CD14-positive monocyte (primary cell): ENCODE measurements around the gene CEL. TPM values are rescaled to one million over a fixed set of nuclear protein-coding genes. Genes with fewer than 3 reads are reported as not detected.
A peak's percentile ranks its signal among the peaks of the same experiment; 100 is the strongest.

ENCODE experiments used
- DNase-seq, 3 donors: peaks; one replicate each; pipeline ENCODE4 v3.0.0-alpha.2; 2011 to 2022
- H2AFZ ChIP-seq: 2 replicates; pipeline ENCODE4 v1.6.0; 2012; ENCODE audit warnings: mild to moderate bottlenecking, low read depth, low read length, inconsistent platforms; ENCODE audit not compliant: insufficient read depth, poor library complexity, severe bottlenecking
- H3K27ac ChIP-seq, 2 donors: 1 replicate in 1 of 2; 2 replicates in 1 of 2; pipeline ENCODE4 v1.5.1; 2012 to 2013; ENCODE audit warnings: low read length in 2 of 2, control low read depth in 1 of 2, inconsistent platforms in 1 of 2, low read depth in 1 of 2, mild to moderate bottlenecking in 1 of 2
- H3K27me3 ChIP-seq, 2 donors: one replicate each; pipeline versions ENCODE4 v1.6.0 to v1.6.1; 2011 to 2013; ENCODE audit warnings: low read length in 2 of 2; ENCODE audit not compliant: control insufficient read depth in 2 of 2, insufficient read depth in 2 of 2
- H3K36me3 ChIP-seq, 2 donors: replicated peaks in 1 of 2; 1 replicate in 1 of 2; 2 replicates in 1 of 2; pipeline versions ENCODE4 v1.5.1 to v1.6.1; 2012 to 2013; ENCODE audit warnings: low read length in 2 of 2, control low read depth in 1 of 2, inconsistent platforms in 1 of 2, mild to moderate bottlenecking in 1 of 2; ENCODE audit not compliant: insufficient read depth in 2 of 2, control insufficient read depth in 1 of 2
- H3K4me1 ChIP-seq, 2 donors: 1 replicate in 1 of 2; 2 replicates in 1 of 2; pipeline versions ENCODE4 v1.5.1 to v1.6.1; 2012 to 2013; ENCODE audit warnings: low read length in 2 of 2, control low read depth in 1 of 2, inconsistent platforms in 1 of 2, mild to moderate bottlenecking in 1 of 2, moderate library complexity in 1 of 2; ENCODE audit not compliant: insufficient read depth in 2 of 2, control insufficient read depth in 1 of 2
- H3K4me2 ChIP-seq: replicated peaks from 2 replicates; pipeline ENCODE3; 2012; ENCODE audit warnings: low read length, moderate library complexity, mild to moderate bottlenecking; ENCODE audit not compliant: poor library complexity, severe bottlenecking; ENCODE audit errors: extremely low read depth
- H3K4me3 ChIP-seq, 3 experiments: fragments of 200-600 bp in 1 of 3; sonication (generic) in 1 of 3; replicated peaks in 1 of 3; 1 replicate in 2 of 3; 2 replicates in 1 of 3; pipeline ENCODE4 v1.5.1; 2011 to 2013; ENCODE audit warnings: low read length in 3 of 3, mild to moderate bottlenecking in 3 of 3, control low read depth in 2 of 3, low read depth in 2 of 3, inconsistent platforms in 1 of 3, moderate library complexity in 1 of 3
- H3K79me2 ChIP-seq: 2 replicates; pipeline ENCODE4 v1.6.0; 2012; ENCODE audit warnings: mild to moderate bottlenecking, control low read depth, inconsistent platforms, low read length, moderate library complexity; ENCODE audit not compliant: insufficient read depth
- H3K9ac ChIP-seq: 2 replicates; pipeline ENCODE4 v1.6.0; 2017; ENCODE audit warnings: low read length, mild to moderate bottlenecking; ENCODE audit not compliant: insufficient read depth, poor library complexity, severe bottlenecking
- H3K9me3 ChIP-seq, 2 donors: replicated peaks in 1 of 2; 1 replicate in 1 of 2; 2 replicates in 1 of 2; pipeline versions ENCODE4 v1.5.1 to v1.6.1; 2012 to 2013; ENCODE audit warnings: low read length in 2 of 2, control low read depth in 1 of 2; ENCODE audit not compliant: control insufficient read depth in 1 of 2, insufficient read depth in 1 of 2
- H4K20me1 ChIP-seq: 2 replicates; pipeline ENCODE4 v1.6.0; 2012; ENCODE audit warnings: mild to moderate bottlenecking, low read length, control low read depth, moderate library complexity; ENCODE audit not compliant: insufficient read depth
- H3K27ac Mint-ChIP-seq, 7 donors: one replicate each; pipeline ENCODE4 v1.8.0; 2020; ENCODE audit warnings: mild to moderate bottlenecking in 7 of 7, mixed read lengths in 7 of 7, moderate library complexity in 6 of 7, inconsistent platforms in 2 of 7
- H3K27me3 Mint-ChIP-seq, 3 donors: one replicate each; pipeline ENCODE4 v1.8.0; 2021 to 2022; ENCODE audit warnings: low read depth in 3 of 3, mild to moderate bottlenecking in 3 of 3, mixed read lengths in 3 of 3, moderate library complexity in 3 of 3, inconsistent platforms in 1 of 3
- H3K36me3 Mint-ChIP-seq, 2 donors: one replicate each; pipeline ENCODE4 v1.8.0; 2020; ENCODE audit warnings: mixed read lengths in 2 of 2, inconsistent platforms in 1 of 2, mild to moderate bottlenecking in 1 of 2
- H3K4me1 Mint-ChIP-seq: one replicate; pipeline ENCODE4 v1.8.0; 2020; ENCODE audit warnings: mild to moderate bottlenecking, mixed read lengths
- H3K4me3 Mint-ChIP-seq, 2 donors: one replicate each; pipeline ENCODE4 v1.8.0; 2020; ENCODE audit warnings: mild to moderate bottlenecking in 2 of 2, mixed read lengths in 2 of 2, moderate library complexity in 1 of 2
- H3K9me3 Mint-ChIP-seq, 7 donors: one replicate each; pipeline ENCODE4 v1.8.0; 2020 to 2022; ENCODE audit warnings: mixed read lengths in 7 of 7, mild to moderate bottlenecking in 6 of 7, moderate library complexity in 6 of 7, inconsistent platforms in 2 of 7
- CTCF ChIP-seq: fragments of 200-600 bp; IDR thresholded peaks from one replicate; pipeline ENCODE4 v1.8.0; 2022; ENCODE audit warnings: antibody characterized with exemption, mild to moderate bottlenecking
- WGBS: methylation state at CpG from one replicate; pipeline ENCODE4 v1.1.5; 2013; ENCODE audit warnings: missing lambda C conversion rate; ENCODE audit not compliant: insufficient coverage; 5-methylcytosine and 5-hydroxymethylcytosine counted together
- intact Hi-C, 2 donors: fragments of 100-400 bp; cut with micrococcal nuclease; formaldehyde crosslinking; loops; one replicate each; pipeline versions ENCODE4 v1.15.0 to v1.15.1; 2023
- polyA plus RNA-seq, 3 donors: library from polyadenylated mRNA; depleted of rRNA in 1 of 3; unstranded in 2 of 3; stranded (reverse) in 1 of 3; fragments of 300-500 nt in 2 of 3; fragments of >200 nt in 1 of 3; fragmentation: Illumina TruSeq in 2 of 3; gene quantifications; 1 replicate in 2 of 3; 2 replicates in 1 of 3; pipeline ENCODE4 v1.2.3, GENCODE V29; 2012 to 2021

CEL gene
- polyA plus RNA-seq, 3 donors = 0.24 TPM; not detected in 2

GRCh38 chr9:133103987-133104505 lies 42.3 kb downstream of the CEL start:
- Histone ChIP-seq H2AFZ (no peak overlapping the region), H3K27me3 (no peaks in the 10 kb centered on the region), H3K9me3 (no peaks in the 10 kb centered on the region), H3K4me3 (no peak overlapping the region), H3K4me2 (no peak overlapping the region), H3K9ac (no peak overlapping the region), H3K27ac (no peak overlapping the region), H3K79me2 (no peaks in the 10 kb centered on the region), H3K36me3 (peaks cover 72 to 82% of the 10 kb centered on the region in 2 donors), H4K20me1 (peaks cover 14% of the 10 kb centered on the region), H3K4me1 (no peaks in the 10 kb centered on the region)
- Mint-ChIP-seq H3K9me3 (peaks cover 0 to 4% (median 0%) of the 10 kb centered on the region in 7 donors), H3K27ac (peak overlapping the region in 5 of 7 donors; percentile 21 to 66 (median 40)), H3K4me3 (no peak overlapping the region), H3K36me3 (peaks cover 74 to 85% of the 10 kb centered on the region in 2 donors), H3K4me1 (peaks cover 2% of the 10 kb centered on the region), H3K27me3 (peaks cover 0 to 5% (median 0%) of the 10 kb centered on the region in 3 donors)
- 89% methylated on average over 7 of the region's 12 CpGs for WGBS
- DNase-seq = no peak
- TF ChIP-seq CTCF = no peak
- intact Hi-C loops = loop anchor here (1.0 kb wide), 2 partner anchors 40 to 41 kb away; no protein-coding TSS in a partner anchor

GRCh38 chr9:133104718-133105460 lies 43.1 kb downstream of the CEL start:
- 94% methylated on average over 15 of the region's 15 CpGs for WGBS
- no peak overlapping the region for H2AFZ ChIP-seq
- no peak for DNase-seq
- no peaks in the 10 kb centered on the region for H3K27me3 ChIP-seq
- no peaks in the 10 kb centered on the region for H3K79me2 ChIP-seq
- peaks cover 14% of the 10 kb centered on the region for H4K20me1 ChIP-seq
- H3K4me2 ChIP-seq = no peak overlapping the region
- H3K36me3 ChIP-seq = peaks cover 73 to 82% of the 10 kb centered on the region in 2 donors
- H3K4me1 ChIP-seq = no peaks in the 10 kb centered on the region
- peaks cover 2% of the 10 kb centered on the region for H3K4me1 Mint-ChIP-seq
- H3K27ac Mint-ChIP-seq = peak overlapping the region in 5 of 7 donors; percentile 27 to 67 (median 61)
- peaks cover 0 to 4% (median 0%) of the 10 kb centered on the region in 7 donors for H3K9me3 Mint-ChIP-seq
- H3K36me3 Mint-ChIP-seq = peaks cover 73 to 87% of the 10 kb centered on the region in 2 donors
- no peaks in the 10 kb centered on the region for H3K9me3 ChIP-seq
- no peak overlapping the region for H3K4me3 Mint-ChIP-seq
- intact Hi-C loops = no loop called here
- TF ChIP-seq CTCF = no peak
- peaks cover 0 to 3% (median 0%) of the 10 kb centered on the region in 3 donors for H3K27me3 Mint-ChIP-seq
- H3K27ac ChIP-seq = no peak overlapping the region
- H3K9ac ChIP-seq = no peak overlapping the region
- no peak overlapping the region for H3K4me3 ChIP-seq
